Fibroblast of villous mesenchyme (primary cell): ENCODE measurements around the gene CBX4. TPM values are rescaled to one million over a fixed set of nuclear protein-coding genes. Genes with fewer than 3 reads are reported as not detected.
A peak's percentile ranks its signal among the peaks of the same experiment; 100 is the strongest.

ENCODE experiments used
- DNase-seq: peaks from one replicate; pipeline ENCODE4 v3.0.0-alpha.2; 2010; ENCODE audit warnings: low read depth
- H3K4me3 ChIP-seq: 2 replicates; pipeline ENCODE4 v1.5.1; 2011; ENCODE audit warnings: low read depth, mild to moderate bottlenecking, low read length
- total RNA-seq: library from RNA; depleted of rRNA; stranded (reverse); fragments of >200 nt; gene quantifications from 2 replicates; pipeline ENCODE4 v1.2.3, GENCODE V29; 2012
- TF ChIP-seq, protein P1 (sequence below): IDR thresholded peaks from 2 replicates; pipeline ENCODE4 v1.5.1; 2012; ENCODE audit warnings: low read depth, mild to moderate bottlenecking, low read length; ENCODE audit not compliant: insufficient read depth

Gene CBX4
- total RNA-seq, 1 donor: 13.0 TPM

DNA sequence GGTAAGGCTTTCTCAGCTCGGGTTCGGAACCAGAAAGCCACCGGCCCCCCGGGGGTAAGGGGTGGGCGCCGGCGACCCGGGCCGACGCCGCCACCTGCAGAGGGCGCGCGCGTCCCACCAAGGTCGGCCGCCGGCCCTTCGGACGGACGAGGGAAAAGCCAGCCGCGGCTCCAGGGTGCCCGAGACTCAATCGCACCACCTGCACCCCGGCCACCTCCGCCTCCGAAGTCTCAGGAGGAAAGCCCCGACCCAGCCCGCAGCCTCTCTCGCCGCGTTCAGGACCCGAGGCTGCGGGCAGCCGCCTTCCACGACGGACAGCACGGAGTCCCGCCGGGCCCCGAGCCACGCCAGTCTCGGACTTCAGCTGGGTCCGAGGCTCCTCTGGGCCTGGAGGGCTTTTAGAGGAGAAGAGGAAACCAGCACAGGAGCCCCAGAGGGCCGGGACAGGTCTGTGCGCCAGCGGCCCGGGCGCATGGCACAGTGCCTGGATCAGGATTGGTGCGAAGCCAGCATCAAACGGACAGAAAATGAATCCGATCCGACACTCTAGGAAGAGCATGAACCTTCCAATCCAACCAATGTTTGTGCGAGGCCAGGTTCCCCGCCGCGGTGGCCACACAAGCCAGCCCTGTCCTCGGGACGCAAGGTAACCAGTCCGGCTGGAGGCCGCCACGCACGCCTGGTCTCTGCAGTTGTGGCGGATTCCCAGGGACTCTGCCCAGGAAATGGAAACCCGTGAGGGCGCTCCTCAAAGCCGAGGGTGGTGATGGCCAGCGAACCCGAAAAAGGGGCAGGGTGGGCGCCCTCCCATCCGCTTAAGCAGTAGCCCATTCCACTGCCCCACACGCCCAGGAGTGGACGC lies 49.1 kb downstream of the CBX4 start:
- TF ChIP-seq, protein P1, sequence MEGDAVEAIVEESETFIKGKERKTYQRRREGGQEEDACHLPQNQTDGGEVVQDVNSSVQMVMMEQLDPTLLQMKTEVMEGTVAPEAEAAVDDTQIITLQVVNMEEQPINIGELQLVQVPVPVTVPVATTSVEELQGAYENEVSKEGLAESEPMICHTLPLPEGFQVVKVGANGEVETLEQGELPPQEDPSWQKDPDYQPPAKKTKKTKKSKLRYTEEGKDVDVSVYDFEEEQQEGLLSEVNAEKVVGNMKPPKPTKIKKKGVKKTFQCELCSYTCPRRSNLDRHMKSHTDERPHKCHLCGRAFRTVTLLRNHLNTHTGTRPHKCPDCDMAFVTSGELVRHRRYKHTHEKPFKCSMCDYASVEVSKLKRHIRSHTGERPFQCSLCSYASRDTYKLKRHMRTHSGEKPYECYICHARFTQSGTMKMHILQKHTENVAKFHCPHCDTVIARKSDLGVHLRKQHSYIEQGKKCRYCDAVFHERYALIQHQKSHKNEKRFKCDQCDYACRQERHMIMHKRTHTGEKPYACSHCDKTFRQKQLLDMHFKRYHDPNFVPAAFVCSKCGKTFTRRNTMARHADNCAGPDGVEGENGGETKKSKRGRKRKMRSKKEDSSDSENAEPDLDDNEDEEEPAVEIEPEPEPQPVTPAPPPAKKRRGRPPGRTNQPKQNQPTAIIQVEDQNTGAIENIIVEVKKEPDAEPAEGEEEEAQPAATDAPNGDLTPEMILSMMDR: peak; percentile 72
- DNase-seq: no peak
- peak overlapping the region; percentile 18 for H3K4me3 ChIP-seq

DNA sequence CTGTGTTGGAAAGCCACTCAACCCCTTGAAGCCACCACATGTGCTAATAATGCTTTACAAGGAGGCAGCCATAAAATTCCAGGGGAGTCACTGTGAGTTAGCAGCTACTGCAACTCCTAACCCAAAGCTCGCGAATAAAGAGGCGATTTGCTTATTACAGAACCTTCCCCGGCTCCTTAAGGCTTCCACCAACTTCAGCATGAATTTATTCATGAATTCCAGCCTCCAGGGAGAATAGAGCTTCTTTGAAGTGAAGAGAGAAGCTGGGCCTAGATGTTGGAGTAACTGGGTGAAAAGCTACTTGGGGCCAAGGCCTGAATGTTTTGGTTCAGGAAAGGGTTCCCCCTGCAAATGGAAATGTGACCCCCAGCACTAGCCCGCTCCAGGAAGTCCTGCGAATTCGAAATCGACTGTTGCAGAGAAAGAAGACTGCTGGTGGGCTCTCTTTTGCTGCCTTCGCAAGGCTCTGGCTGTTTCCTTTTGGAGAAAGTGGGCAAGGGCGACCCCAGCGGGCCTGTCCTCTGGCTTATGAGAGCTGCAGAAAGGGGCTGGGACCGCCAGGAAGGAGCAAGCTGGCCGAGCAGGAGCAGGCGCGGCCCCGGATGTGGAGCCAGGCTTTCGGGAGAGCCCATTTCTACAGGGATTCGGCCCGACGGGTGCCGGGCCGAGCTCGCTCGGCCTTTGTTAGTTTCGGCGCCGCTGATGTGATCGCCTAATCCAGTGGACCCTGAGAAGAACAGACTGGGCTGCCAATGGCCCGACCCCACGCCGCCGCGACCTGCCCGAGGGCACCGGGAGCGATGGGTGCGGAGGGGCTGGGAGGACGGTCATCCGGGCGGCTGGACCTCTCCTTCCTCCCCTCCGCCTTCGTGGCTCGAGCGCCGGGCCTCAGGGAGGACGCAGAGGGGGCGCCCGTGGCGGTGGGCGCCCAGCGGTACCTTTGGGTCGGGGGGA lies 50.0 kb downstream of the CBX4 start:
- TF ChIP-seq, protein P1: no peak
- no peak for DNase-seq
- H3K4me3 ChIP-seq: peak overlapping the region; percentile 18

DNA sequence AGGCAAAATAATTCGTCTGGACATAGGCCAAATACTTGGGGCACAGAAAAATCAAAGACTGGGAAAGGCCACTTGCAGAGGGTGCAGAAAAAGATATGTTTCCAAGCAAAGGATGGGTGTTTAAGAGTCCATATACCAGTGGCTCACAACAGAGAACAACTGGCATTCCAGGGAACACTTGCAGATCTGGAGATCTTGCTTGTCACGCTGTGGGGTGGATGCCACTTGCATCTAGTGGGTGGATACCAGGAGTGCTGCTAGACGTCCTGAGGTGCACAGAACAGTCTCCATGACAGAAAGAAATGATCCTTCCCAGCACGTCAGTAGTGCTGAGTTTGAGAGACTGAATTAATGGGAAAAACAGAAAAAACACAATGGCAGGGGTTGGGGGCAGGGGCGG lies 50.8 kb downstream of the CBX4 start:
- TF ChIP-seq, protein P1: no peak
- DNase-seq: no peak
- no peak overlapping the region for H3K4me3 ChIP-seq

GRCh38 chr17:79786930-79787643 lies 52.2 kb downstream of the CBX4 start:
- DNase-seq: no peak
- H3K4me3 ChIP-seq: no peak overlapping the region
- TF ChIP-seq, protein P1: no peak

DNA sequence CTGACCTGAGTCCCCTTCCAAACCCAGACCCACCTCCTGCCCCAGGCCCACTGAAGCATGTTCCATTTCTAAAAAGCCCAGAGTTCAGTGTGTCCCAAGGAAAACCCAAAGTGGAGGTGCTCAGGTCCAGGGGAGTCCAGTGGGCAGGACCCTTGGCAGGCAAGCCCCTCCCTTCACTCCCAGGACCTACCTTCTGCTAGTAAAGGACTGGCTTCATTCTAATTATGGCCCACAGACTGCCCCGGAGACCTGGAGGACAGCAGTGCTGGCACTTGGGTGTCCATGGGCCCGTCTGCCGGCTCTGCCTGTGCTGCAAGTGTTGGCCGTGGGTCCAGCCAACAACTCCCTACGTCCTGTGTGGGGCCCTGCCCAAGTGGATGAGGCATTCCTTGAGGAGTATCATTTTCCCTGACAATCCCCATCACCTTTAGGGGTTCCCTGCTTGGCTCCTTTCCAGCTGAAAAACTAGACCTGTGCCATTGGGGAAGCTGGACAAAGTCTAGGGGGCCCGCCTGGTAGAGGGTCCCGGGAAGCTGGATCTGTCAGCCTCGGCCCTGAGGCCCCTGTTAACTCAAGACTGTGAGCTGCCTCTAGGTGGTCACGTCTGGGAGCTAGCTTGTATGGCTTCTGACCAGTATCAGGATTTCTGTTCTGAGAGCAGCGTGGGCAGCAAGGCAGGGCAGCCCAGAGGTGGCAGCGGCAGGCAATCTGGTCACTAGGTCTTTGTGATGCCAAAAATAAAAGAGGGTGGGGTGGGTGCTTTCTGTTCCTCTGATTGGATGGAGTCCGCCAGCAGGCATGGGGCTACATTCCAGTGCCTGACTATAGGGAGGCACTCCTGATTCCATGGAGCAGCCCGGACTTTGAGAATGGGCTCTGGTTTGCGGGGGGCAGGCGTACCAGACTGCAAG lies 53.1 kb downstream of the CBX4 start:
- TF ChIP-seq, protein P1: no peak
- no peak overlapping the region for H3K4me3 ChIP-seq
- DNase-seq: no peak
